Endothelial cell of umbilical vein (primary cell): ENCODE results near the gene GUCA1A. TPM values are rescaled to one million over a fixed set of nuclear protein-coding genes. Genes with fewer than 3 reads are reported as not detected.

Experiments used
- BruUV-seq: library from RNA; stranded (reverse); fragments of 400-500 nt; replicated peaks from 2 replicates; lab custom pipeline; 2021; lab: Mats Ljungman, UMichigan
- CTCF ChIA-PET: fragments of 300-600, 350-600 bp; sonication (Branson Sonifier 250); formaldehyde crosslinking; loops from one replicate; lab custom pipeline; 2021; ENCODE audit warnings: antibody characterized with exemption, inconsistent platforms; lab: Charles Lee
- POLR2A ChIA-PET: fragments of 300-600, 350-600 bp; sonication (Branson Sonifier 250); formaldehyde crosslinking; loops from one replicate; lab custom pipeline; 2021; ENCODE audit warnings: antibody characterized with exemption, inconsistent platforms; lab: Charles Lee
- DNase-seq: peaks from one replicate; pipeline ENCODE4 v3.0.0-alpha.2; 2011; ENCODE audit warnings: low read depth, low spot score
- FAIRE-seq: peaks from 2 replicates; lab custom pipeline; 2011; peaks lifted over from hg19 to GRCh38; lab: Jason Lieb, UNC
- H2AFZ ChIP-seq: 2 replicates; pipeline ENCODE4 v1.6.0; 2012; ENCODE audit warnings: low read depth, low read length, control low read depth, inconsistent platforms
- H3K27ac ChIP-seq: 2 replicates; pipeline ENCODE4 v1.5.1; 2011; ENCODE audit warnings: low read depth, mild to moderate bottlenecking, control low read depth, low read length, moderate library complexity; ENCODE audit not compliant: insufficient read depth
- H3K27me3 ChIP-seq, 2 experiments: 2 replicates each; pipeline versions ENCODE4 v1.6.0 to v1.6.1; 2011; ENCODE audit warnings: low read length in 2 of 2, mixed read lengths in 1 of 2; ENCODE audit not compliant: control insufficient read depth in 2 of 2, insufficient read depth in 2 of 2
- H3K36me3 ChIP-seq, 2 experiments: 2 replicates in 1 of 2; 3 replicates in 1 of 2; pipeline ENCODE4 v1.5.1; 2011; ENCODE audit warnings: low read length in 2 of 2, mild to moderate bottlenecking in 1 of 2, moderate library complexity in 1 of 2; ENCODE audit not compliant: control insufficient read depth in 2 of 2, insufficient read depth in 2 of 2; ENCODE audit errors: extremely low read depth in 1 of 2
- H3K4me1 ChIP-seq: 3 replicates; pipeline ENCODE4 v1.5.1; 2011; ENCODE audit warnings: mild to moderate bottlenecking, low read length; ENCODE audit not compliant: control insufficient read depth, insufficient read depth; ENCODE audit errors: extremely low read depth
- H3K4me2 ChIP-seq: 2 replicates; pipeline ENCODE4 v1.6.1; 2011; ENCODE audit warnings: low read length, control low read depth, mixed read lengths; ENCODE audit not compliant: insufficient read depth
- H3K4me3 ChIP-seq, 3 experiments: fragments of 200-600 bp in 1 of 3; sonication (generic), shearing (Covaris generic) in 1 of 3; replicated peaks in 1 of 3; 2 replicates each; pipeline ENCODE4 v1.5.1; 2011 to 2016; ENCODE audit warnings: control low read depth in 3 of 3, low read length in 3 of 3, mild to moderate bottlenecking in 2 of 3, inconsistent platforms in 1 of 3, low read depth in 1 of 3, moderate library complexity in 1 of 3; ENCODE audit not compliant: insufficient read depth in 1 of 3
- H3K79me2 ChIP-seq: 2 replicates; pipeline ENCODE4 v1.6.0; 2012; ENCODE audit warnings: low read length, inconsistent platforms; ENCODE audit not compliant: control insufficient read depth, insufficient read depth
- H3K9ac ChIP-seq: replicated peaks from 2 replicates; pipeline ENCODE3; 2011; ENCODE audit warnings: low read length, control low read depth; ENCODE audit not compliant: insufficient read depth; ENCODE audit errors: extremely low read depth
- H3K9me1 ChIP-seq: replicated peaks from 3 replicates; pipeline ENCODE4 v1.6.0; 2011; ENCODE audit warnings: mild to moderate bottlenecking, low read length; ENCODE audit not compliant: control insufficient read depth, insufficient read depth; ENCODE audit errors: extremely low read depth
- H3K9me3 ChIP-seq: replicated peaks from 2 replicates; pipeline ENCODE4 v1.5.1; 2012; ENCODE audit warnings: low read length, inconsistent platforms; ENCODE audit not compliant: control insufficient read depth, insufficient read depth
- H4K20me1 ChIP-seq: replicated peaks from 2 replicates; pipeline ENCODE3; 2011; ENCODE audit warnings: mild to moderate bottlenecking, low read length; ENCODE audit not compliant: control insufficient read depth, insufficient read depth; ENCODE audit errors: extremely low read depth
- EZH2 ChIP-seq: IDR thresholded peaks from 2 replicates; pipeline ENCODE4 v1.6.1; 2012; ENCODE audit warnings: borderline replicate concordance, low read depth, mild to moderate bottlenecking, moderate library complexity, low read length, inconsistent platforms; ENCODE audit not compliant: severe bottlenecking
- FOS ChIP-seq: IDR thresholded peaks from 2 replicates; pipeline ENCODE4 v1.6.1; 2011; ENCODE audit warnings: mild to moderate bottlenecking, low read length, moderate library complexity, borderline replicate concordance; ENCODE audit not compliant: insufficient read depth
- GATA2 ChIP-seq: IDR thresholded peaks from 2 replicates; pipeline ENCODE4 v1.7.0; 2011; ENCODE audit warnings: low read depth, mild to moderate bottlenecking, moderate library complexity, mixed read lengths, low read length; ENCODE audit not compliant: insufficient read length, insufficient read depth
- JUN ChIP-seq: IDR thresholded peaks from 2 replicates; pipeline ENCODE4 v1.6.1; 2011; ENCODE audit warnings: borderline replicate concordance, low read depth; ENCODE audit not compliant: insufficient read length, insufficient read depth
- MAX ChIP-seq: IDR thresholded peaks from 2 replicates; pipeline ENCODE4 v1.6.1; 2011; ENCODE audit not compliant: insufficient read depth, insufficient read length
- MYC ChIP-seq: IDR thresholded peaks from one replicate; pipeline ENCODE4 v1.6.1; 2011; ENCODE audit warnings: mild to moderate bottlenecking, low read depth, low read length
- POLR2A ChIP-seq: IDR thresholded peaks from 2 replicates; pipeline ENCODE4 v1.6.1; 2012; ENCODE audit warnings: low read depth, mild to moderate bottlenecking, control low read depth, low read length
- POLR2AphosphoS5 ChIP-seq: IDR thresholded peaks from 2 replicates; pipeline ENCODE4 v1.6.1; 2012; ENCODE audit warnings: low read depth, mild to moderate bottlenecking, control low read depth, low read length, moderate library complexity; ENCODE audit not compliant: insufficient read depth
- dilution Hi-C: fragments of 300-500 bp; cut with MboI; formaldehyde crosslinking; loops from one replicate; pipeline ENCODE4 v1.15.0; 2019; ENCODE audit warnings: low sequenced_read_pairs; ENCODE audit not compliant: extremely low pct_ligation_motif_present
- intact Hi-C: fragments of 100-400 bp; cut with micrococcal nuclease; formaldehyde crosslinking; loops from one replicate; pipeline ENCODE4 v1.10.0; 2022
- polyA plus RNA-seq, 4 experiments: library from polyadenylated mRNA; depleted of rRNA in 3 of 4; stranded (reverse) in 3 of 4; unstranded in 1 of 4; fragments of >200 nt; gene quantifications; 2 replicates each; pipeline versions ENCODE4 v1.2.1 to v1.2.3, GENCODE V29; 2011 to 2012; ENCODE audit warnings: missing spikeins in 1 of 4
- total RNA-seq: library from RNA; stranded (reverse); gene quantifications from 2 replicates; pipeline ENCODE4 v1.2.3, GENCODE V29; 2021
- TF ChIP-seq, protein P1 (sequence below), 2 donors: IDR thresholded peaks; 1 replicate in 1 of 2; 2 replicates in 1 of 2; pipeline ENCODE4 v1.5.1; 2011; ENCODE audit warnings: low read length in 2 of 2, mild to moderate bottlenecking in 2 of 2, moderate library complexity in 2 of 2, control low read depth in 1 of 2, inconsistent platforms in 1 of 2, low read depth in 1 of 2; ENCODE audit not compliant: insufficient read depth in 1 of 2; ENCODE audit errors: extremely low read depth in 1 of 2

Gene GUCA1A
- total and polyA plus RNA-seq, 2 donors (not counting 3 experiments of a cell fraction or from before 2014, with no cell fraction given): 0.04 to 0.22 TPM

- no peak overlapping the region for H3K9ac ChIP-seq
- no peaks in the 10 kb centered on the region for H3K9me3 ChIP-seq
- no peak overlapping the region for H2AFZ ChIP-seq
- intact Hi-C loops (no loop called here), dilution Hi-C loops (no loop called here)
- DNase-seq (no peak), FAIRE-seq (no peak)
- POLR2A ChIA-PET: no interaction called here
- TF ChIP-seq POLR2A (no peak), POLR2AphosphoS5 (no peak), JUN (no peak), MYC (no peak), GATA2 (no peak), EZH2 (no peak), MAX (no peak), FOS (no peak)
- TF ChIP-seq, protein P1, sequence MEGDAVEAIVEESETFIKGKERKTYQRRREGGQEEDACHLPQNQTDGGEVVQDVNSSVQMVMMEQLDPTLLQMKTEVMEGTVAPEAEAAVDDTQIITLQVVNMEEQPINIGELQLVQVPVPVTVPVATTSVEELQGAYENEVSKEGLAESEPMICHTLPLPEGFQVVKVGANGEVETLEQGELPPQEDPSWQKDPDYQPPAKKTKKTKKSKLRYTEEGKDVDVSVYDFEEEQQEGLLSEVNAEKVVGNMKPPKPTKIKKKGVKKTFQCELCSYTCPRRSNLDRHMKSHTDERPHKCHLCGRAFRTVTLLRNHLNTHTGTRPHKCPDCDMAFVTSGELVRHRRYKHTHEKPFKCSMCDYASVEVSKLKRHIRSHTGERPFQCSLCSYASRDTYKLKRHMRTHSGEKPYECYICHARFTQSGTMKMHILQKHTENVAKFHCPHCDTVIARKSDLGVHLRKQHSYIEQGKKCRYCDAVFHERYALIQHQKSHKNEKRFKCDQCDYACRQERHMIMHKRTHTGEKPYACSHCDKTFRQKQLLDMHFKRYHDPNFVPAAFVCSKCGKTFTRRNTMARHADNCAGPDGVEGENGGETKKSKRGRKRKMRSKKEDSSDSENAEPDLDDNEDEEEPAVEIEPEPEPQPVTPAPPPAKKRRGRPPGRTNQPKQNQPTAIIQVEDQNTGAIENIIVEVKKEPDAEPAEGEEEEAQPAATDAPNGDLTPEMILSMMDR (IDR thresholded peaks at IDR 0.05; ENCODE audit: extremely low read depth in 1 of 2, insufficient read depth in 1 of 2, low read depth in 1 of 2, low read length in 2 of 2): no peak
- H3K4me2 ChIP-seq: no peak overlapping the region
- no peak overlapping the region for H3K27ac ChIP-seq
- CTCF ChIA-PET: interaction anchor here (1.3 to 2.5 kb wide), 2 partner anchors 11 to 37 kb away, joined by 3 to 11 read pairs; no protein-coding TSS in a partner anchor
- H3K9me1 ChIP-seq: no peaks in the 10 kb centered on the region
- no peaks in the 10 kb centered on the region for H4K20me1 ChIP-seq
- no peak overlapping the region for H3K4me3 ChIP-seq
- peaks cover 2% of the 10 kb centered on the region in 2 experiments for H3K27me3 ChIP-seq
- H3K4me1 ChIP-seq: peaks cover 22% of the 10 kb centered on the region
- BruUV-seq: no TSS peak
- H3K79me2 ChIP-seq: no peaks in the 10 kb centered on the region
- H3K36me3 ChIP-seq: no peaks in the 10 kb centered on the region
Measured at GRCh38 chr6:42140756-42141602, 32.2 kb upstream of the GUCA1A start.
